ENCODE measurements around the gene LAMB4. TPM values are rescaled to one million over a fixed set of nuclear protein-coding genes. Genes with fewer than 3 reads are reported as not detected.

LAMB4 gene
- total RNA-seq, 2 experiments from 2014 or later = not detected

DNA sequence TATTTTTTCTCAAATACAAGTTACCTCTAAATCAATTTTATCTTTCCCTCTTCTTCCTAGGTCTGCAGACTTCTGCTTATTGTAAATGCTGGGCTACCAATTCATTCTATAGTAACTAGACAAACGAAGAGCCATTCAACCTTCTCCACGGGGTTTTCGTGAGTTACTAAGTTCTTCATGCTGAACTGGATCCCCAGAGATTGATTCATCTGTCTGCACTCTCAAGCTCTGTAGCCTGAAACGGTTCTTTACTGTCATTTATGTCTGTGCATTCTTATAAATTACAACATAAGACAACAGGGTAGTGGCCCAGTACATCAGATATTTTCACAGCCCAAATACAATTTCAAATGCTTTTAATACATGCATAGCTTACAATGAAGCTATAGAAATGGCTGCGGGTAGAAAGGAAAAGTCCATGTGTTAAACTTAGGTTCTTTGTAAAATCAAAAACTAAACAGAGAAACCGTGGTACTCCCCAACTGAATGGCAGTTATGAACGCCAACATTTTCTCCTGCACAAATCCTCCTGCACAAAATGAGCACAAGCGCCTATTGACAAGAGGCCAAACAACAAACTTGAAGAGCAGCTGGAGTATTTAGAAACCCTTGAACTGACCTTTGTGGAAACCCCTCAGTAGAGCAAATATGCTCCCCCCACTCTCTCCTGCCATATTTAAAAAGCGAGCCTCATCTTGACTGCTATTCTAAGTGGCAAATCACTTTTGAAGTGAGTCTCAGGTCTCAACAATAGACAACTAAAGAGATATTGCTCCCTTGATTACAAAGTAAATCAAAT is 147.9 kb downstream of the LAMB4 start:
- H3K4me3 Mint-ChIP-seq = no peak overlapping the region
- CTCF ChIA-PET = interaction anchor here (1.0 to 1.5 kb wide), 4 partner anchors 22 to 56 kb away, joined by 3 read pairs; no protein-coding TSS in a partner anchor
- no peaks in the 10 kb centered on the region for H3K9me3 Mint-ChIP-seq
- H3K36me3 Mint-ChIP-seq (ENCODE audit: low read depth) = no peaks in the 10 kb centered on the region
- no peak overlapping the region for H3K27ac Mint-ChIP-seq
- intact Hi-C loops (cut with micrococcal nuclease) = no loop called here
- peaks cover 11% of the 10 kb centered on the region for H3K27me3 Mint-ChIP-seq
- ATAC-seq (no peak), DNase-seq (no peak)
- H3K4me1 Mint-ChIP-seq (ENCODE audit: low read depth) = no peaks in the 10 kb centered on the region
- TF ChIP-seq, protein P1, sequence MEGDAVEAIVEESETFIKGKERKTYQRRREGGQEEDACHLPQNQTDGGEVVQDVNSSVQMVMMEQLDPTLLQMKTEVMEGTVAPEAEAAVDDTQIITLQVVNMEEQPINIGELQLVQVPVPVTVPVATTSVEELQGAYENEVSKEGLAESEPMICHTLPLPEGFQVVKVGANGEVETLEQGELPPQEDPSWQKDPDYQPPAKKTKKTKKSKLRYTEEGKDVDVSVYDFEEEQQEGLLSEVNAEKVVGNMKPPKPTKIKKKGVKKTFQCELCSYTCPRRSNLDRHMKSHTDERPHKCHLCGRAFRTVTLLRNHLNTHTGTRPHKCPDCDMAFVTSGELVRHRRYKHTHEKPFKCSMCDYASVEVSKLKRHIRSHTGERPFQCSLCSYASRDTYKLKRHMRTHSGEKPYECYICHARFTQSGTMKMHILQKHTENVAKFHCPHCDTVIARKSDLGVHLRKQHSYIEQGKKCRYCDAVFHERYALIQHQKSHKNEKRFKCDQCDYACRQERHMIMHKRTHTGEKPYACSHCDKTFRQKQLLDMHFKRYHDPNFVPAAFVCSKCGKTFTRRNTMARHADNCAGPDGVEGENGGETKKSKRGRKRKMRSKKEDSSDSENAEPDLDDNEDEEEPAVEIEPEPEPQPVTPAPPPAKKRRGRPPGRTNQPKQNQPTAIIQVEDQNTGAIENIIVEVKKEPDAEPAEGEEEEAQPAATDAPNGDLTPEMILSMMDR (IDR thresholded peaks at IDR 0.05) = no peak
- POLR2A ChIA-PET = no interaction called here

DNA sequence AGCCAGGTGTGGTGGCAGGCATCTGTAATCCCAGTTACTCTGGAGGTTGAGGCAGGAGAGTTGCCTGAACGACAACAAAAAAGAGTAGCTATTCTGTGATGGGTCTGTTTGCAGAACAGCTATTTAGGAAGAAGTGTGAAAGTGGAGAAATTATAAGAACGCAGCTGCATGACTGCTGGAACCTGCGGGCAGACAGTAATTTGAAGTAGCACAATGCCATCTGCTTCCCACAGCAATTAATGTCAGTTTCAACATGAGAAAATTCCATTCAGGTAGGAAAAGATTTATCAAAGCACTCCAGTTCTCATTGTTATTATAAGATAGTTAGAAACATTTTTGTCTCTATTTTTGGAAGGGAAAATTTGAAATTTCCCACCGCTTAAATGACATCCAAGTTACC is 148.7 kb downstream of the LAMB4 start:
- TF ChIP-seq, protein P1 (IDR thresholded peaks at IDR 0.05) = no peak
- intact Hi-C loops (cut with micrococcal nuclease) = no loop called here
- peaks cover 5% of the 10 kb centered on the region for H3K27me3 Mint-ChIP-seq
- CTCF ChIA-PET = no interaction called here
- no peaks in the 10 kb centered on the region for H3K9me3 Mint-ChIP-seq
- H3K27ac Mint-ChIP-seq = no peak overlapping the region
- DNase-seq (no peak), ATAC-seq (no peak)
- H3K36me3 Mint-ChIP-seq (ENCODE audit: low read depth) = no peaks in the 10 kb centered on the region
- H3K4me3 Mint-ChIP-seq = no peak overlapping the region
- no peaks in the 10 kb centered on the region for H3K4me1 Mint-ChIP-seq (ENCODE audit: low read depth)
- POLR2A ChIA-PET = no interaction called here

- intact Hi-C loops (cut with micrococcal nuclease) = no loop called here
- CTCF ChIA-PET = no interaction called here
- DNase-seq (no peak), ATAC-seq (no peak)
- no peaks in the 10 kb centered on the region for H3K4me1 Mint-ChIP-seq (ENCODE audit: low read depth)
- H3K4me3 Mint-ChIP-seq = no peak overlapping the region
- TF ChIP-seq, protein P1 (IDR thresholded peaks at IDR 0.05) = no peak
- POLR2A ChIA-PET = no interaction called here
- no peak overlapping the region for H3K27ac Mint-ChIP-seq
- H3K36me3 Mint-ChIP-seq (ENCODE audit: low read depth) = no peaks in the 10 kb centered on the region
- no peaks in the 10 kb centered on the region for H3K27me3 Mint-ChIP-seq
- H3K9me3 Mint-ChIP-seq = no peaks in the 10 kb centered on the region
Measured at GRCh38 chr7:107980671-107981190, 149.4 kb downstream of the LAMB4 start.

GRCh38 chr7:107980171-107980570 is 150.0 kb downstream of the LAMB4 start:
- Mint-ChIP-seq H3K27ac (no peak overlapping the region), H3K9me3 (no peaks in the 10 kb centered on the region), H3K4me1 (ENCODE audit: low read depth) (no peaks in the 10 kb centered on the region), H3K4me3 (no peak overlapping the region), H3K27me3 (no peaks in the 10 kb centered on the region), H3K36me3 (ENCODE audit: low read depth) (no peaks in the 10 kb centered on the region)
- CTCF ChIA-PET = interaction anchor here (1.1 kb wide), 1 partner anchor 14 kb away, joined by 3 read pairs; no protein-coding TSS in a partner anchor
- TF ChIP-seq, protein P1 (IDR thresholded peaks at IDR 0.05) = no peak
- ATAC-seq (no peak), DNase-seq (no peak)
- POLR2A ChIA-PET = no interaction called here
- intact Hi-C loops (cut with micrococcal nuclease) = no loop called here

GRCh38 chr7:107978815-107979408 is 151.2 kb downstream of the LAMB4 start:
- H3K4me3 Mint-ChIP-seq = no peak overlapping the region
- H3K27me3 Mint-ChIP-seq = no peaks in the 10 kb centered on the region
- H3K27ac Mint-ChIP-seq = no peak overlapping the region
- CTCF ChIA-PET = no interaction called here
- TF ChIP-seq, protein P1 (IDR thresholded peaks at IDR 0.05) = no peak
- POLR2A ChIA-PET = no interaction called here
- intact Hi-C loops (cut with micrococcal nuclease) = no loop called here
- no peaks in the 10 kb centered on the region for H3K36me3 Mint-ChIP-seq (ENCODE audit: low read depth)
- H3K9me3 Mint-ChIP-seq = no peaks in the 10 kb centered on the region
- no peak for ATAC-seq
- DNase-seq = no peak
- no peaks in the 10 kb centered on the region for H3K4me1 Mint-ChIP-seq (ENCODE audit: low read depth)
